NCI-H774 (cell line): Measurements from ENCODE around the gene MPST.
"Not testable (repeated sequence)": the region's sequence is repeated elsewhere in the genome, so short reads cannot be mapped to it uniquely, and the experiment has no call there.

ENCODE experiments used
- DNase-seq: peaks from one replicate; lab custom pipeline; 2025; lab: John Stamatoyannopoulos, UW

Gene MPST

DNA sequence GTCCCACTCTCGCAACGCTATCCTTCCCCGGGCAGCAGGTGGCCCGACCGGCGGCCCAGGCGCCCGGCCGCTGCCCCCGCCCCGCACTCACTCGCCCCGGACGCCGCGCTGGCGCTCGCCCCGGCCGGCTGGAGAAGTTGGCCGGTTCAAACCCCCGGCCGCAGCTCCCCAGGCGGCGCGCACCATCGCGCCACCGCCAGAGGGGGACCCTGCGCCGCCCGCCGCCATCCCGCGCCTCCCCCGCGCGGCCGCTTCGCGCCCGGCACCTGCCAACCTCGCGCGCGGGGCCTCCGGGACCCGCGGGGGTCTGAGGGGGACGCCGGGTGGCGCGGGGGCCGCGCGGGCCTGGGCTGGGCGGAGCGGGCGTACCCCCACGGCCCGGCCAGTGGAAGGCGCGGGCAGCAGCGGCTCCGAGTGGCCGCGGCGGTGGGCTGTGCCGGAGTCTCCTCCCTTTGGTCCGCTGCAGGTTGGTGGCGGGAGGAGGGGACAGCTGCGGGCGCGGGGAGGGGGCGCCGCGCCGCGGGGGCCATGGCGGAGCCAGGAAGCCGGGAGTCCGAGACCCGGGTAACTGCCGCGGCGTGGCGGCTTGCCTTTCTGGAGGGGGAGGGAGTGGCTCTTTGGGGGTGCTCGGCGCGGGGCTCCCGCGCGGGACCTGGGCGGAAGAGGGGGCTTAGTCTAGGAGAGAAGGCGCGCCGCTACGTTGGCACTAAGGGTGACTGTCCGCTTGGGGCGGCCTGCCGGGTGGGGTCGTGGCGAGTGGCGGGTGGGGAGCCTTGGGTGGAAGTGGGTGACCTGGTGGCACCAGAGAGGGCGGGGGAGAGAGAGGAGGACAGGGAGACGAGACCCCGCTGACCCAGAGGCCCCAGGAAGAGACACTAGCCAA, at the start of gene MPST, which contains the start of gene TST:
Gene MPST, plus strand, starts transcription at position 434 of the 883 bp plus-strand sequence. Its CDS starts 95 bp downstream, at position 529.
Gene TST, minus strand, starts transcription at position 139 of the 883 bp plus-strand sequence. CDS start 715 bp downstream, outside the sequence.
- no peak for DNase-seq

DNA sequence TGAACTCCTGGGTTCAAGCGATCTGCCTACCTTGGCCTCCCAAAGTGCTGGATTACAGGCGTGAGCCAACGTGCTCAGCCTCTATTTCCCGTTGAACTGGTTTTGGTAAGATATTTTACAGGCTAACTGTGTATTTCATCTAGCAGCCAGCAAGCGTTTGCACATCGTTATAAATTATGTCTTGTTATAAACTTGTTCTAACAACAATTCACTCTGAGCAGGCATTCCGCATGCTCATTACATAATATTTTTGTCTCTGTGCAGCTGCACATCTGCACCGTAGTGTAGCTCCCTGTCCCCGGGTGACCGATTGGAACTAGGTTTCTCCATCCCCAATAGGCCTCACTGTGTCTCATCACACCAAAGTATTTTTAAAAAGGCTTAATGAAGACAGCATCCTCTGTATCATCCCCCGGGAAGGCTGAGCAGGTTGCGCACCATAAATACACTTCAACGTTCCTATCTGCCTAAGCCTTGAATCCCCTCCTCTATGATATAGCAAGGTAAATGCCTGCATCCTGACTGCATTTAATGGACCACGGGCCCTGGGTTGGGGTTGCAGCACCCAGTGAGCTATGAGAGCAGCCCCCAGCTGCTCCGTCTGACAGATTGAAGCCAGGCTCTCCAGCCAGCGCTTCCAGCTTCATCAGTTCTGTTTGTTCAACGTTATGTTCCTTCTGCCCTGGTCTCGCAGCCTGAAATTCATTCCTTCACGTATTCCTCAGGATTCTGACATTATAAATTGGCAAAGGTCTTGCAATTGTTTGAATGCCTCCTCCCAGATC, 48.0 kb upstream of the MPST start:
- DNase-seq = no peak

DNA sequence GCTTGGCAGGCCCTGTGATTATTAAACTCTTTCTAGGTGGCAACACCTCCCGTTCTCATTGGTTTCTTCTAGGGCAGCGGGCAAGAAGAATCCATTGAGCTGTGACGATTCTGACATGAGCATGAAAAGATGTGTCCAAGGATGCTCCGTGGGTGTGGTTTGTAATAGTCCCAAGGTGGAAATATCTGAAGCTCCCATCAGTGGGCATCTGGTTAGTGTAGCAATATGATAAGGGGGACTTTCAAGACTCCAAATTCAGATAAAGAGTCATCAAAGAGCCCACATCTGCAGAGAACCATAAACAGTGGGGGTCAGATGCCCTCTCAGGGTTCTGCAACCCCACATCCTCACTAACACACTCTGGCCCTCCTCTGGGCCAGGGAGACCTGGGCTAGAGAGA, 42.9 kb upstream of the MPST start:
- DNase-seq = no peak

DNA sequence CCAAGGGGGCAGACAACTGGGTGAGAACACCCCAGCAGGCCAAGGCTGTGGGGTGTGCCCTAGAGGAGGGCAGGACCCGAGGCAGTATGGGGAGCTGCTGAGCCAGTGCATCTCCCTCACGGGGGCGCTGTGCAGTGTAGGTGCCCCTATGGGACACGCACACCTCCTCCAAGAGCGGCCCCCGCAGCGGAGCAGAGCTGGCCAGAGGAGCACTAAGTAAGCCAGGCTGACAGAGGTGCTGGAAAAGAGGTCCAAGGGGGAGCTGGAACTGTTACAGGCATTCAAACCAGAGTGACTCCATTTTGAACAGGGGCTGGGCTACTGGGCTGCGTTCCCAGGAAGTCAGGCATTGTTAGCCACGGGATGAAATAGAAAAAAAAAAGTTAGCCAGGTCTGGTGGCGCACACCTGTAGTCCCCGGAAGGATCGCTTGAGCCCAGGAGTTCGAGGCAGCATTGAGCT, 42.1 kb upstream of the MPST start:
- DNase-seq = peak; percentile 1

DNA sequence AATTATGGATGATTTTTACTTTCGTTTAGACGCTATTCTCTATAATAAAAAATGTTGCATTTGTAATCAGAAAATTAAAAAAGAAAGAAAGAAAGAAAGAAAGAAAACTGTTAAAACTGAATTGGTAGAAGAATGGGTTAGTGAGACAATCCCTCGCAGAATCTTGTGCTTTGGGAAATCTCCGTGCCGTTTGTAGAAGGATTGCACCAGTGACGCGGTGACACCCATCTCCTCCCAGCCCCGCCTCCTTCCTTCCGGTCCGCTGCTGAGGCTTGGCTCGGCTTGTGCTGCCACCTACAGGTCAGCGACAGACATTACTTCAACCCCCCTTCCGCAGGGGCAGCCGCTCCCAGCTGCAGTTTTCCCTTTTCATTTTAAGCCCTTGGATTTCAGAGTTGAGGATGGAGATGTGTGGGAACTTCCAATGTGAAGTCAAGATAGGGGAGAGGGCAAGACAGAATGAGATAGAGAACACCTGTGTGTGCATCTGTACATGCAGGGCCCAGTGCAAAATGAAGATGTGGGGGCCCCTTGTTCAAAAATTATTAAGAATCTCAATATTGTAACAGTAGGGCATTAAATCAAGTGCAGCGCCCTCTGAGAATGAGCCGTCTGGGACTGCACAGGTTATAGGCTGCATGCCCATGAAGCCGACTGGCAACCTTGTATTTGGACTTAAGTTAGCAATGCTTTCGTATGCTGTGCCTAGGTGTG, 41.4 kb upstream of the MPST start:
- peak; percentile 48 for DNase-seq

DNA sequence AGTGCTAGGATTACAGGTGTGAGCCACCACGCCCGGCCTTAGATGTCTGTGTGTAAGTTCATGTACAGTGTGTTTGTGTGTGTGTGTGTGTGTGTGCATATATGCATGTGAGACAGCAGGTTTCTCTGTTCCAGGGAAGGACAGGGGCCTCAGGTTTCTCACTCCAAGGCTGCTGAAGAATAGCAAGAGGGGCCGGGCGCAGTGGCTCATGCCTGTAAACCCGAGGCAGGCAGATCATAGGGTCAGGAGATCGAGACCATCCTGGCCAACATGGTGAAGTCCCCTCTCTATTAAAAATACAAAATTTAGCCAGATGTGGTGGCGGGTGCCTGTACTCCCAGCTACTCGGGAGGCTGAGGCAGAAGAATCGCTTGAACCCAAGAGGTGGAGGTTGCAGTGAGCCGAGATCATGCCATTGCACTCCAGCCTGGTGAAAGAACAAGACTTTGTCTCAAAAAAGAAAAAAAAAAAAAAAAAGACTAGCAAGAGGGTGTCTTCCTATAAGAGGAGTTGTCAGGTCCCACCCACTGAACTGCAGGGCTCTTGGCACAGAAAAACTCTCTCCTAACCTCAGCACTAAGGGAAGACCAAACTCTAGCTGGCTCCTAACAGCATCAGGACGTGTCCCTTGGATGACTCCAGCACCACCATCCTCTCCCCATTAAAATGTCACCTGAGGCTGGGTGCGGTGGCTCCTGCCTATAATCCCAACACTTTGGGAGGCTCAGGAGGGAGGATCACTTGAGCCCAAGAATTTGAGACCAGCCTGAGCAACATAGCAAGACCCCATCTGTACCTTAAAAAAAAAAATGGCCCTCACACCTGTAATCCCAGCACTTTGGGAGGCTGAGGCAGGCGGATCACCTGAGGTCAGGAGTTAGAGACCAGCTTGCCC, 40.3 kb upstream of the MPST start:
- DNase-seq = no peak

DNA sequence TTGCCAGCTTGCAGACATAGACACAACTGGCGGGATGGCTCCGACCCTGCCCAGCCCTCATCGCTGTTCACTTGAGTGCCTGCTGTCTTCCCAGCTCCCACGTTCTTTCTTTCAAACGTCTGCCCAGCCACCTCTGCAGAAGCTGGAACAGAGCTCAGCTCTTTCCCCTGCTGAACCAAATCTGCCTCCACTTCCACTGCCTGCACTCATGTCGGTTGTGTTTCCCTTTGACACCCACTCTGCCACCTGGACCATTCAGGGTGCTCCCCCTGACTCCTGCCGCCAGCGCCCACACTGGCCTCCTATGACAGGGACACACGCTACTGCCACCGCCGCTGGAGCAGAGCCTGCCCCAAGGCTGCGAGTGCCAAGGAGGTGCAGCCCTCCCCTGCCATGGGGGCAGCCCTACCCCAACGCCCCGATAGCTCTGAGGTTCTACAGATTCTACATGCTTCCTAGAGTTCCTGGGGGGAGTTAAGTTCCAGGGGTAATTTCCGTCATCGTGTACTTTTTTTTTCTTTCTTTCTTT, 38.2 kb upstream of the MPST start:
- no peak for DNase-seq

DNA sequence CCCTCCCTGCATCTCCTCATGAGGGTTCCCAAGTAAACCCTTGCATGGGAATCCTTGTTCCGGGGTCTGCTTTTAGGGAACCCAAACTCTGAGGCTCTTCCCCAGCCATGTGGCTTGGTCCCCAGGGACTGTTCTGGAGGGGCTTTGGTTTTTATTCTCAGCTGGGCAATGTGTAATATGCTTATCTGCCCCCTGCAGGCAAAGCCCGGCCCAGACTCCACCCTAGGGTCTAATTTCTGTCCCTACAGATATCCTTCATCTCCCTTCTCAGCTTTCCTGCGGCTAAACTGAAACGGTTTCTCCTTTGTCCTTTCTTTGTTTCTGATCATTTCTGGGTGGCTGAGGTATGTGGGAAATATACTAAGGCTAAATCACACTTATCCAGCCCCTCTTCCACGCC, 37.4 kb upstream of the MPST start:
- DNase-seq = no peak

DNA sequence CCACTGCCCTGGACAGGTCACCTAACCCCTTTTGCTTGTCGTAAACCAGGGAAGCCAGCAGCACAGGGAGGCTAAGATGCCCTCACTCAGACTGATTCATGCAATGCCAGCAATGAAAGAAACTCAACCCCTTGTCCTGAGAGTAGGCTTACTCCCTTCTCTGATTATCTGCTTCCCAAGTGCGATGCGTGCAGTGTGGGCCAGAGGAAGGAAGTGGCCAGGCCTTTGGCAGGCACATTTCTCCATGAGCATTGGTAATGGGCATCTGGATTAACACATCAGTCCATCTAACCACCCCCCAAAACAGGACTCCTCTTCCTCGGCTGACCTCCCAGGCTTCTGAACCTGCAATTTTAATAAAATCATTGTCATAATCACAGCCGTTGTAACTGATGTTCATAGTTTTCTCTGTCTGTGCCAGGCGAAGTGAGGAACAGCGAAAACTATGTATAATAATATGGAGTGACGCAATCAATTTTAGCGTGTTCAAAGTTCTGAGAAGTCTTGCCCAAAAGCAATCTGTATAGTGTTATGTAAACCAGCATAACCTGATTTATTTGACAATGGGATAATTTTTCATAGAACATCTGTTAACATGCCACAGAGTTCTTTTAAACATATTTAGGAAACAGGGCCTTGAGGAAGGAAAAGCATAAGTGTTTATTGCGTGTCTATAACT, 34.2 kb upstream of the MPST start:
- no peak for DNase-seq

DNA sequence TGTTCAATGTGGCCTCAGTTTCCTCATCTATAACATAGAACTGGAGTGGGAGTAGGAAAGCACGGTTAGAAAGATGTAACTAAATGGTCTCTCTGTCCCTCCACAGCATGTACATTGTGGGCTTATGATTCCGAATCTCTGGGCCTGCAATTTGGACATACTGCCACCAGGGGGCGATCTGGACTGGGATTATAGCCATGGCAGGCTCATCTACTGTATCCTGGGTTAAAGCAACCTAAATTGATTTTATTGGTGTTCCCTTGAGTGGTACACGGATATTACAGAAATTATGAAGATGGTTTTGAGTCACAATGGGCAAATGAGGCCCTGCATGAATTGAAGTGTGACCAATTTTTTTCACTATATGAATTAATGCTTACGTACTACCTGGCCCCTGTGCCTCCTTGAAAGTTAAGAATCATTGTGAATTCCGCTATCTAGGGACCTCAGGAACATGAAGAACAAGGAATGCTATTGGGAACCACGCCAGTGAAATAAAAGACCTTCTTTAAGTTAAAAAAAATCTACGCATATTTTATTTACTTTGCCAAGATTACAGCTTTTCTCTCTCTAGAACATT, 33.2 kb upstream of the MPST start:
- DNase-seq = no peak

DNA sequence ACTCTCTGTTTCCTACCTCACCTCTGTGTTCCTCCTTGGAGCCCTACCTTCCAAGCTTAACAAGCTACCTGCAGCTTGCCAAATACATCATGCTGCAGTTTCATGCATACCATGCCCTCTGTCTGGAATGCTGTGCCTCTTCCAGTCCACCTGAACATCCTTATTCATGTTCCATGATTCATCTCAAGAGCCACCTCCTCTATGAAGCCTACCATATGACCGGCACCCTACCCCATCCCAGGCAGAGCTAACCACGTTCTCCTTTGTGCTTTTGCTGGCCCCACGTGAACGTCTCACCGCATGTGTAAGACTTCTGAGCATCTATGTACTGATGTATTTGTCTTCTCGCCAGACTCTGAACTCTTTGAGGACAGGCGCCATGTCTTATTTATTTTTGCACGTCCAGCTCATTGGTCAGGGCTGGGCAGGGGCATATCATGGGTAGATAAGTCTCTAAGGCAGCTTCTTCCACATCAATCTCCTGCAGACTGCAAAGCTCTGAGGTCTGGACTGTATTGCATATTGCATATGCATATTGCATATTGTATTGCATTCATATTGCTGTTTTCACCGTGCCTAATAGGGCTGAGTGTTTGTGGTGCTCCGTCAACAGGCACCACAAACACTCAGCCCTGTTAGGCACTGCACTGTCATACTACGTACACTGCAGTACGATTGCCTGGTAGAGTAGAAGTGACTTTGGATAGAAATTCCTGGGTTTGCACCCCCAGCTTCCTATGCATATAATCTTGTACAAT, 31.3 kb upstream of the MPST start:
- DNase-seq = no peak

DNA sequence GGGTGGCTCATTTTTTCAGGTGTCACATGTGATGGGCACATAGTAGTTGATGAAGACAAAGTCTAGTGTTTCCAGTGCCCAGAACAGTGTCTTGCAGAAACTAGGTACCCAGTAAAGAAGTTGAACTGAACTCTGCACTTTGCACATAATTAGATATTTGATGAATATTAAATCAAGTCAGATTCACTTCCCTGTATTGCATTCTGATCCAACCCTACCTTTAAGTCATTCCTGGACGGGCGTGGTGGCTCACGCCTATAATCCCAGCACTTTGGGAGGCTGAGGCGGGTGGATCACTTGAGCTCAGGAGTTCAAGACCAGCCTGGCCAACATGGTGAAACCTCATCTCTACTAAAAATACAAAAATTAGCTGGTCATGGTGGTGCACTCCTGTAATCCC, 30.5 kb upstream of the MPST start:
- DNase-seq = not testable (repeated sequence)

DNA sequence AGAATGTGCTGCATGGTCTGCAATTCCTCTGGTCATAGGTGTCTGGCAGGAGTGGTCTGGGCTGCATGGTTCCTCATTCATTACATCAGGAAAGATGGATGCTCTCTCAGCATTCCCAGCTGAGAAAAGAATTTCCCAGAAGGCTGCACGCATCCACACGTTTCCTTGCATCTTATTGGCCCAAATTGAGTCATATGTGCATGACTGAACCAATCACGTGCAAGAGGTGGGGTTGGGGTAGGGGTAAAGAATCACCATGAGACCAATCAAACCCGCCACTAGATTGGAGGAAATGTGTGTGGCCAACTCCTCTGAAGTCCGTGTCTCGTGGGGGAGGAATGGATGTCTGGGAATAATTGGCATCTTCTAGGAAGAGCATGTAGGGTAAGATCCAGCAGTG, 29.1 kb upstream of the MPST start:
- DNase-seq = no peak

DNA sequence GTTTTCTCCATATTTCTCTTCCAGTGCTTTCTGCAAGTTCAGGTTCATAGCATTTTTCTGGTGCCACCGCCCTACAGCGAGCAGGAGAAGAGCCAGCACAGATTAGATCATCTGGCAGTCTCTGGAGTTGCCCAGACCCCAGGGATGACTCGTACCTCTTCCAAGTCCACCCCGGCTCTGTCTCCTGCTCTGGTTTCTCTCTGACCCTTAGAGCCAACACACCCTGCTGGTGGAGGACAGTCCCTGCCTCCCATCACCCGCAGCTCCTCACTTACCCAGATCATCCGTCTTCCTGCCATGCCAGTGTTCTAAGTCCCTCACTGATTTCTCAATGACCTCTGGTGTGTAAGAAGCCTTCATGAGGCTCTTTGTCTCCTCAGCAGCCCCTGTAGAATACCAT, 28.3 kb upstream of the MPST start:
- DNase-seq = no peak

DNA sequence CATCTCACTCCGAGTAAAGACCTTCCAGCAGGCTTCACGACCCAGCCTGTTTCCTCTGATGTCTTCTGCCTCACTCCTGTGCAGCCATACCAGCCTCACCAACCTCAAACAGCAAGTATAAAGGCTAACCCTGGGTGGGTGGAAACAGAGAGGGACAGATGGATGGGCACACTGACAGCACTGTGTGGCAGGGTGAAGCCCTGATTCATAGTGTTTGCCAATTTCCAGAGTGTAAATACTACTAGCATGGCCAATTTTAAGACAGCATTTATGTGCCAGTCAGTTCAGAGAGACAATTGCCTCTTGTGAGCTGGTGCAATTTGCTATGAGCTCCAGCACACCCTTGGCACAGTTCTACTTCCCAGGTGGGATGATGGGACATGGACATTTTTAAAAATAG, 21.8 kb upstream of the MPST start:
- no peak for DNase-seq

DNA sequence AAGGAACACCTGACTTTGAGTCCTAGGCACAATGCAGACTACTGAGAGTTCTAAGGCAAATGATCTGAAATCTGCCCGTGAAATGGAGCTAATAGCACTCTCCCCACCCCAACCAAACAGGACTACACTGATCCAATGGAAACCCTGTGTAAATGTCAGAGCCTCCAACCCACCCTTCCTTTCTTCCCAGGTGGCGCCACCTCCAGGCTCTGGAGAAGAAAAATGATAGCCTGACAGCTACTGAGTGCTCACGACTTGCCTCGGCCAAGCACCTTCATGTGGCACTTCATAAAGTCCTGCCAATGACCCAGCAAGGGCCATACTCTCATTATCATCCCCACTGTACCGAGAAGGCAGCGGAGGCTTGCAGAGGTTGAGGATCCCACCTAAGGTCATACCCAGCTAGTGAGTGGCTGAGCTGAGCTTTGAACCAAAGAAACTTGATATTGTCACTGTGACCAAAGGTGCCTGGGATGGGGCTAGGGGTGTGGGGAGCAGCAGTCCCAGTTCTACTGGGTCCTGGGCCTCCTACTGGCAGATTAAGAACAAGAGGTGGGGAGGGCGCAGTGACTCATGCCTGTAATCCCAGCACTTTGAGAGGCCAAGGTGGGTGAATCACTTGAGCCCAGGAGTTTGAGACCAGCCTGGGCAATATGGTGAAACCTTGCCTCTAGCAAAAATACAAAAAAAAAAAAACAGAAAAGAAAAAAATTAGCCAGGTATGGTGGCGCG, 20.8 kb upstream of the MPST start:
- no peak for DNase-seq

DNA sequence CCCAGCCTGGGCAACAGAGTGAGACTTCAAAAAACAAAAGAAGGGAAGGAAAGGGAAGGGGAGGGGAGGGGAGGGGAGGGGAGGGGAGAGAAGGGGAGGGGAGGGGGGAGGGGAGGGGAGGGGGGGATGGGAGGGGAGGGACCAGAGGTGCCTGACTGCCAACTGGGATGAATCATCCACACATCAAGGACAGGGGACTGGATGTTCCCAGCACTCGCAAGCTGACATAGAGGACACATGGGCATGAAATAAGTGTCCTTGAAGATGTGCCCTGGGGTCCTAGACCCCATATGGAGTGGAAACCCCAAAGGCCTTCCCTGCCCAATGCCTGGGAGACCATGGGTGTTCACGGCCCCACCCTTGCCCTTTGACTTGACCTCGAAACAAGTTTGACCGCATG, 20.1 kb upstream of the MPST start:
- DNase-seq = no peak

DNA sequence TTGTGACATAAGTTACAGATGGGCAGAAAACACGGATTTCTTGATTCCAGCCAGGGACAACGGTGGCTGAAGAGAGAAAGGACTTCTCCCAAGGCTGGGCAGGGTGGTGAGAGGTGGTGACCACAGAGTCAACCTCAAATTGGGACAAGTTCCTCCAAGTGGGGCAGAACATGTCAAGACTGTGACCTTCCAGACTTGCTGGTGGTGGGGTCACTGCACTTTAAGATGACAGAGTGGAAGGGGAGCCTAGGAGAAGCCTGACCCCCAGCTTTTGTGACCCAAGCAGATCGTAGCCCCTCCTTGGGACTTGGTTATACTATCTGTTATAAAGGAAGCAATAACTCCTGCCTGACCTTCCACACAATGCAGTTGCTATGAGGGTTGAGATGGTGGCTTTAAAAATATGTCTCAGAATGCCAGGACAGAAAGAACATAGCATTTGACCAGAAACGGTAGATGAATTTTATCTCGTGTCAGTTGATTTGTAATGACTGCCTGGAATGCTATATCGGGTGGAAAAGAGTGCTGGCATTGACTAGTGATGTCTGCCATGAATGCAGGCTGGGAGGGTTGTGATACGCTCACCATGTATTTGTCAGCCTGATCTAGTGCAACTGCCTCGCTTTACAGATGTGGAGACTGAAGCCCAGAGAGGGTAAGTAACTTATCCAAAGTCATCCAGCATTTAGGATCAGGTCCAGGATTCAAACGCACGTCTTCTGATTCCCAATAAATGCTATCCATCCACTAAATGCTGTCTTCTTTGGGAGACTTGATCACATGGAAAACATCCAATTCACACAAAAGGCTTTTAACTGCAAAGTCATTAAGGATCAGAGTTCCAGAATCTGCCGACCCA, 18.6 kb upstream of the MPST start:
- no peak for DNase-seq
